Glutamatergic neuron (in vitro differentiated cells): ENCODE data around the gene ADCY5. TPM values are rescaled to one million over a fixed set of nuclear protein-coding genes. Genes with fewer than 3 reads are reported as not detected.

Experiments
- DNase-seq: peaks from one replicate; pipeline ENCODE4 v3.0.0; 2022
- H3K27ac Mint-ChIP-seq: one replicate; pipeline ENCODE4 v1.8.0; 2020; ENCODE audit warnings: mild to moderate bottlenecking, mixed read lengths, inconsistent platforms; ENCODE audit not compliant: unreplicated experiment
- H3K27me3 Mint-ChIP-seq: one replicate; pipeline ENCODE4 v1.8.0; 2020; ENCODE audit warnings: mild to moderate bottlenecking, moderate library complexity, mixed read lengths, inconsistent platforms; ENCODE audit not compliant: unreplicated experiment
- H3K36me3 Mint-ChIP-seq: one replicate; pipeline ENCODE4 v1.8.0; 2020; ENCODE audit warnings: mild to moderate bottlenecking, mixed read lengths, inconsistent platforms; ENCODE audit not compliant: unreplicated experiment
- H3K4me1 Mint-ChIP-seq: one replicate; pipeline ENCODE4 v1.8.0; 2020; ENCODE audit warnings: mild to moderate bottlenecking, low read depth, mixed read lengths, inconsistent platforms; ENCODE audit not compliant: unreplicated experiment
- H3K4me3 Mint-ChIP-seq: one replicate; pipeline ENCODE4 v1.8.0; 2020; ENCODE audit warnings: mild to moderate bottlenecking, mixed read lengths, inconsistent platforms; ENCODE audit not compliant: unreplicated experiment
- H3K9me3 Mint-ChIP-seq: one replicate; pipeline ENCODE4 v1.8.0; 2020; ENCODE audit warnings: mild to moderate bottlenecking, moderate library complexity, mixed read lengths, inconsistent platforms; ENCODE audit not compliant: unreplicated experiment
- total RNA-seq: library from RNA; stranded (reverse); fragmentation: NEBNext Ultra II Directional; extraction: Animal tissue kit (Norgen Biotek cat#: 25700); gene quantifications from one replicate; pipeline ENCODE4 v1.2.1, GENCODE V29; 2021; ENCODE audit not compliant: unreplicated experiment
- TF ChIP-seq, protein P1 (sequence below): fragments of 200-600 bp; sonication (generic); IDR thresholded peaks from one replicate; pipeline ENCODE4 v1.5.0; 2021; ENCODE audit not compliant: partially characterized antibody, unreplicated experiment

The ADCY5 gene
- total RNA-seq, 1 donor from 2014 or later, result 2.1 TPM

DNA sequence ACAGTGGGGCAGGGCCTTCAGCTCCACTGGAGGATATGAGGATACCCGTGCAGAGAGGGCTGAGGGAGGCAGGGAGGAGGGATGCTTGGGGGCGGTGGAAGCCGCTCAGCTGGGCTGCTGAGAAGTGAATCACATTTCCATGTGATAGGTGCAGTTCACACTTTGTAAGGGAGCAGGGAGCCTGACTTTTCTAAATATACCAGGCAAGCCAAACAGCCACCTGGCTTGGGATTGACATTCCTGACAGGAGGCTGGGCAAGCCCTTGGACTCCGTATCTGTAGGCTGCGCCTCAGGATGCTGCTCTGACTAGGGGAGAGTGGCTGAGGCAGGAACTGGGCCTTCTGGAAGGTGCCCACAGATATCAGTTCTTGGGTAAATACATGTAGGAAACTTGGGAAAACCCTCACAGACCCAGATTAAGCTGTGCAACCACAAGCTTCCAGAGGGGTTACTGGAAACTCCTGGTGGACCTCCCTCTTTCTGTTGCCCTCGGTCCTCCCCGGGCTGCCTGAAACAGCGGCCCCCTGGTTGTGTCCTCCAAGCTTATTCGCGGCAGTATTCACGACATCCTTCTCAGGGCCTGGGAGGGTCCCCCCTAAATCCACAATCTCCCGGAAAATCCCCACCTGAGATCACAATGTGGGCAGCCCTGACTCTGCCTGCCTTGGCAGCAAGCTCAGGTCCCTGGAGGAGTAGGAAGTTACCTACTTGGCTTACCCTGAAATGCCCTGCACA is 33.0 kb upstream of the ADCY5 start:
- peaks cover 10% of the 10 kb centered on the region for H3K27me3 Mint-ChIP-seq
- H3K4me3 Mint-ChIP-seq, result no peak overlapping the region
- H3K27ac Mint-ChIP-seq, result no peak overlapping the region
- no peaks in the 10 kb centered on the region for H3K4me1 Mint-ChIP-seq
- peaks cover 2% of the 10 kb centered on the region for H3K9me3 Mint-ChIP-seq
- no peaks in the 10 kb centered on the region for H3K36me3 Mint-ChIP-seq
- DNase-seq, result no peak
- TF ChIP-seq, protein P1, sequence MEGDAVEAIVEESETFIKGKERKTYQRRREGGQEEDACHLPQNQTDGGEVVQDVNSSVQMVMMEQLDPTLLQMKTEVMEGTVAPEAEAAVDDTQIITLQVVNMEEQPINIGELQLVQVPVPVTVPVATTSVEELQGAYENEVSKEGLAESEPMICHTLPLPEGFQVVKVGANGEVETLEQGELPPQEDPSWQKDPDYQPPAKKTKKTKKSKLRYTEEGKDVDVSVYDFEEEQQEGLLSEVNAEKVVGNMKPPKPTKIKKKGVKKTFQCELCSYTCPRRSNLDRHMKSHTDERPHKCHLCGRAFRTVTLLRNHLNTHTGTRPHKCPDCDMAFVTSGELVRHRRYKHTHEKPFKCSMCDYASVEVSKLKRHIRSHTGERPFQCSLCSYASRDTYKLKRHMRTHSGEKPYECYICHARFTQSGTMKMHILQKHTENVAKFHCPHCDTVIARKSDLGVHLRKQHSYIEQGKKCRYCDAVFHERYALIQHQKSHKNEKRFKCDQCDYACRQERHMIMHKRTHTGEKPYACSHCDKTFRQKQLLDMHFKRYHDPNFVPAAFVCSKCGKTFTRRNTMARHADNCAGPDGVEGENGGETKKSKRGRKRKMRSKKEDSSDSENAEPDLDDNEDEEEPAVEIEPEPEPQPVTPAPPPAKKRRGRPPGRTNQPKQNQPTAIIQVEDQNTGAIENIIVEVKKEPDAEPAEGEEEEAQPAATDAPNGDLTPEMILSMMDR, result no peak

- H3K36me3 Mint-ChIP-seq, result no peaks in the 10 kb centered on the region
- H3K27me3 Mint-ChIP-seq, result peaks cover 10% of the 10 kb centered on the region
- H3K4me3 Mint-ChIP-seq, result no peak overlapping the region
- TF ChIP-seq, protein P1, result no peak
- H3K9me3 Mint-ChIP-seq, result peaks cover 2% of the 10 kb centered on the region
- H3K27ac Mint-ChIP-seq, result no peak overlapping the region
- no peak for DNase-seq
- no peaks in the 10 kb centered on the region for H3K4me1 Mint-ChIP-seq
Observed at GRCh38 chr3:123481071-123481470, 32.2 kb upstream of the ADCY5 start.

DNA sequence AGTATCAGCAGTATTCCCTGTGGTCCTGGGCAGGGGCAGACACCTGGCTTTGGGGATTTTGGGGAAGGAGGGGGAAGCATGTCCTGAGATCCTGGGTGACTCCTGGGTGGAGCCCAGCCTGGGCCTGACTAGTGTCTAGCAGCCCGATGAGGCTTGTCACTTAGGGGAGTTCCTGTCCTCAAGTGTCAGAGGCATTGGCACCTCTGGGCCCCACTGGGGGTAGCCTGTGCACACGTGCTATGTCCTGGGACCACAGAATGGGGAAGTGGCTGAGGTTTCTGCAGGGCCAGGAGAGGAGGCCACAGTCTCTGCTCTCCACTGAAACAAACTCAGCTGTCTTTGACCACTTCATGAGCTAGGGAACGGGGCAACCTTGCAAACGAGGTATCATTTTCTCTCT is 31.5 kb upstream of the ADCY5 start:
- Mint-ChIP-seq H3K9me3 (peaks cover 2% of the 10 kb centered on the region), H3K4me3 (no peak overlapping the region), H3K27me3 (peaks cover 10% of the 10 kb centered on the region), H3K4me1 (no peaks in the 10 kb centered on the region), H3K36me3 (no peaks in the 10 kb centered on the region), H3K27ac (no peak overlapping the region)
- DNase-seq, result no peak
- TF ChIP-seq, protein P1, result no peak

GRCh38 chr3:123479891-123480290 is 31.0 kb upstream of the ADCY5 start:
- DNase-seq, result no peak
- TF ChIP-seq, protein P1, result no peak
- no peaks in the 10 kb centered on the region for H3K4me1 Mint-ChIP-seq
- peaks cover 2% of the 10 kb centered on the region for H3K9me3 Mint-ChIP-seq
- H3K27ac Mint-ChIP-seq, result no peak overlapping the region
- H3K4me3 Mint-ChIP-seq, result no peak overlapping the region
- peaks cover 8% of the 10 kb centered on the region for H3K27me3 Mint-ChIP-seq
- H3K36me3 Mint-ChIP-seq, result no peaks in the 10 kb centered on the region

DNA sequence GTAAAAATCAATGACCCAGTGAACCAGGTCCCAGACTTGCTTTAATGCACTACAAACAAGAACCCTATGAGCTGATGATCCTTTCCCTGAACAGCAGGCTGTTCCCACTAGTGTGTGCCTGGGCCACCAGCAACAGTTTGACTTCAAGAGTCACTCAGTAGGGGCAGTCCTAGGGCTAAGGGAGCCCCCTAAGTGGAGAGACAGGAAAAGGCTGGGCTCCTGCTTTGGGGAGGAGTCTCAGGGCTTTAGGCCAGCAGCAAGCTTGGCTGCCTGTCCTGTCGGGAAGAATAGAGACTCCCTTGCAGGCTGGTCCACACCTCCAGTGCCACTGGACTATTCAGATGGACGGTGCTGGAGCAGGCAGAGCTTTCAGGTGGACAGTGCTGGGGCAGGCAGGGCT is 29.4 kb upstream of the ADCY5 start:
- H3K27ac Mint-ChIP-seq, result no peak overlapping the region
- TF ChIP-seq, protein P1, result no peak
- no peak overlapping the region for H3K4me3 Mint-ChIP-seq
- peaks cover 2% of the 10 kb centered on the region for H3K9me3 Mint-ChIP-seq
- peaks cover 3% of the 10 kb centered on the region for H3K27me3 Mint-ChIP-seq
- DNase-seq, result no peak
- H3K4me1 Mint-ChIP-seq, result no peaks in the 10 kb centered on the region
- H3K36me3 Mint-ChIP-seq, result no peaks in the 10 kb centered on the region
